ENCODE measurements around the gene PNPLA2. TPM values are rescaled to one million over a fixed set of nuclear protein-coding genes. Genes with fewer than 3 reads are reported as not detected.
A peak's percentile ranks its signal among the peaks of the same experiment; 100 is the strongest.

The PNPLA2 gene
- total RNA-seq, 2 experiments from 2014 or later: 202 to 220 TPM

DNA sequence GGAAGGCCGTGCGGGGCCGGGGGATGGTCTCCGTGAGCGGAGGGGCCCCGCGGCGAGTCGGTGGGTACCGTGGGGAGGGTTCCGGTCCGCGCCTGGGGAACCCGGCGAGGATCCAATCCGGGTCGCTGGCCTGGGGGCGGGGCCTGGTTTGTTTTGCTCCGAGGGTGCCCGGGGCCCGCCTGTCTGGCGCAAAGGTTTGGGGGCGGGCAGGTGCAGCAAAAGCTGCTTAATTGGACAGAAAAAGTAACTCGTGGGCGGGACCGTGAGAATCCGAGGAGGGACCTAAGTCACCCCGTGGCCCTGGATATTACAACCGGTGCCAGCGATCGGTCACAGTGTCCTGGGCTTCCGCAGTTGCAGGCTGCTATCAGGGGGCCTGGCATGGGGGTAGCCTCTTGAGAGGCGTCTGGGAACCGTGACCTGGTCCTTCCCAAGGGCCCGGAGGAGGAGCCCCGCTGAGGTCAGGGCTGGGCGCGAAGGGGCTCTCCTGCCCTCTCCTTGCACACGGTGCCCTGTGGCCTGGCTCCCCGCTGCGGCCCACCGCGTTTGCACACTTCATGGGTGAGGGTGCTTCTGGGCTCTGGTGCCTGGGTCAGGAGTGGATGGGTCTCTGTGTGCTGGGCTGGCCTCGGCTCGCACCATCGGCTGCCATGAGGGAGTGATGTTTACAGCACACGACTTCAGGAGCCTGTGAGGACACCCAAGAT is 1.4 kb downstream of the PNPLA2 start:
- Mint-ChIP-seq H3K27ac (peak overlapping the region; percentile 92), H3K4me1 (ENCODE audit: low read depth) (peaks cover 11% of the 10 kb centered on the region), H3K9me3 (no peaks in the 10 kb centered on the region), H3K27me3 (no peaks in the 10 kb centered on the region), H3K4me3 (peak overlapping the region; percentile 97), H3K36me3 (ENCODE audit: low read depth) (peaks cover 32% of the 10 kb centered on the region)
- peaks cover 34% of the 10 kb centered on the region for H3K4me1 ChIP-seq (ENCODE audit: insufficient read depth, low read length)
- H3K9me3 ChIP-seq (ENCODE audit: control insufficient read depth in 1 of 2, insufficient read depth in 1 of 2, low read length in 2 of 2): no peaks in the 10 kb centered on the region
- H3K36me3 ChIP-seq (ENCODE audit: insufficient read depth, low read length): peaks cover 32% of the 10 kb centered on the region
- POLR2A ChIA-PET: interaction anchor here (0.5 to 6.1 kb wide), 20 partner anchors 9 to 613 kb away, joined by 3 to 115 read pairs (median 7); partner anchors contain the start of genes BET1L, CD151, CRACR2B and DEAF1
- no peak for TF ChIP-seq CTCF (IDR thresholded peaks at IDR 0.05)
- CTCF ChIA-PET: interaction anchor here (1.1 to 2.0 kb wide), 3 partner anchors 9 to 28 kb away, joined by 4 to 7 read pairs (median 4); no protein-coding TSS in a partner anchor
- peak; percentile 92 to 98 (median 96) for DNase-seq
- ATAC-seq (ENCODE audit: poor library complexity): peak; percentile 78
- no peaks in the 10 kb centered on the region for H3K27me3 ChIP-seq (ENCODE audit: control insufficient read depth in 1 of 2, insufficient read depth in 2 of 2, low read length in 2 of 2)
- H3K27ac ChIP-seq (ENCODE audit: low read depth in 1 of 2, low read length in 2 of 2): peak overlapping the region in 1 of 2 donors; percentile 88
- H3K4me3 ChIP-seq (ENCODE audit: low read length): peak overlapping the region; percentile 74
- intact Hi-C loops (cut with DNase I, micrococcal nuclease): loop anchor here (1.0 kb wide), 3 partner anchors 10 to 22 kb away; partner anchors contain the start of genes RPLP2 (in 2 of the 2), POLR2L (in 1 of the 2) and TSPAN4 (in 1 of the 2)

DNA sequence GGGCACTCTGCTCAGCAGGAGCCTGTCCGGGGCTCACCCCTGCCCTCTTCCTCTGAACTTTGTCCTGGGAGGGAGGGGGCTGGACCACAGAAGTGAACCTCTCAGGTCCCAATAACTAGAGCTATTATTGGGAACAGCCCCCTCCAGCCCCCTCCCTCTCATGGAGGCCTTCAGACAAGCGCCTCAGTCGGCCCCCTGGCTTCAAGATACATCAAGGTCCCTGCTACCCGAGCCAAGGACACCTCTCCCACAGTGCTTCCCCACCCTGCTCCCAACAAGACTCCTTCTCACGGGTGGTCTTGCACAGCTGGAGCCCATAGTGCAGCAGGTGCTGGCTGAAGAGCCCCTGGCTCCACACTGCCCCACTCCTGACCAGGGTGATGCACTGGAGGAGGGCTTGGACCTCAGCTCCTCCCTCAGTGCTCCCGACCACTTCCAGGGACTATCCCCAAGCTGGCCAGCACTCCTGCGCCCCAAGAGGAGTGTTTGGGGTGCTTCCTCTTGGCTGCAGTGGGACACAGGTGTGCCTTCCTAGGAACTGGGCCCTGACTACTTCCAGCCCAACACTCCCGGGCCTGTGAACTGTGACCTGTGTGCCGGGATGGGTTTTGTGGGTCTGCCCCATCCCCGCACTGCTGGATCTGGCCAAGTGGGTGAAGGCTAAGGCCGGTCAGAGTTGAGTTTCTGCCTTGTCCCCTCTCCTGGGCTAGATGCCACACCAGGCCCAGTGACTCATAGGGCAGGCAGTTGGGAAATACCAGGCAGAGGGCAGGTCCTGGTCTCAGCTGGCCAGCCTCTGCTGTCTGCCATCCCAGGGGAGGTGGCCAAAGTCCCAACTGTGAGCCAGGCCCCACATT is 2.2 kb downstream of the PNPLA2 start:
- Mint-ChIP-seq H3K27ac (peak overlapping the region; percentile 92), H3K9me3 (no peaks in the 10 kb centered on the region), H3K27me3 (no peaks in the 10 kb centered on the region), H3K36me3 (ENCODE audit: low read depth) (peaks cover 37% of the 10 kb centered on the region), H3K4me3 (peak overlapping the region; percentile 97), H3K4me1 (ENCODE audit: low read depth) (peaks cover 11% of the 10 kb centered on the region)
- ATAC-seq (ENCODE audit: poor library complexity): no peak
- H3K4me3 ChIP-seq (ENCODE audit: low read length): peak overlapping the region; percentile 74
- ChIA-PET POLR2A (interaction anchor here (0.5 to 6.1 kb wide), 16 partner anchors 10 to 614 kb away, joined by 3 to 115 read pairs (median 8); partner anchors contain the start of genes BET1L, CD151, CRACR2B and GATD1), CTCF (interaction anchor here (2.0 kb wide), 1 partner anchor 28 kb away, joined by 7 read pairs; no protein-coding TSS in a partner anchor)
- no peak for TF ChIP-seq CTCF (IDR thresholded peaks at IDR 0.05)
- peaks cover 0 to 3% of the 10 kb centered on the region in 2 experiments for H3K27me3 ChIP-seq (ENCODE audit: control insufficient read depth in 1 of 2, insufficient read depth in 2 of 2, low read length in 2 of 2)
- no peak overlapping the region for H3K27ac ChIP-seq (ENCODE audit: low read depth in 1 of 2, low read length in 2 of 2)
- H3K4me1 ChIP-seq (ENCODE audit: insufficient read depth, low read length): peaks cover 34% of the 10 kb centered on the region
- DNase-seq: peak in 2 of 14 experiments; percentile 51 to 67
- peaks cover 0 to 6% of the 10 kb centered on the region in 2 experiments for H3K9me3 ChIP-seq (ENCODE audit: control insufficient read depth in 1 of 2, insufficient read depth in 1 of 2, low read length in 2 of 2)
- intact Hi-C loops (cut with DNase I, micrococcal nuclease): loop anchor here (1.0 kb wide), 2 partner anchors 9 to 21 kb away; partner anchors contain the start of genes POLR2L (in 1 of the 2) and TSPAN4 (in 1 of the 2)
- peaks cover 34% of the 10 kb centered on the region for H3K36me3 ChIP-seq (ENCODE audit: insufficient read depth, low read length)
